K562 (cell line): ENCODE measurements around the gene TMEM120B.

Experiments
- CSDE1 ChIP-seq, 2 experiments: fragments of 450-650 bp; IDR thresholded peaks; 2 replicates each; pipeline ENCODE4 v1.6.1; 2016; ENCODE audit warnings: mild to moderate bottlenecking in 1 of 2
- ZFP1 ChIP-seq: fragments of 450-650 bp; formaldehyde crosslinking; IDR thresholded peaks from 2 replicates; pipeline ENCODE4 v1.4.0; 2020; ENCODE audit warnings: mild to moderate bottlenecking, mixed read lengths
- TF ChIP-seq, protein P1 (sequence below), 3 experiments: IDR thresholded peaks in 2 of 3; conservative IDR thresholded peaks in 1 of 3; 2 replicates each; pipeline ENCODE4 v1.5.1; 2011 to 2012; ENCODE audit warnings: low read length in 3 of 3, mild to moderate bottlenecking in 3 of 3, control low read depth in 2 of 3, improper control_type of control experiment in 1 of 3, inconsistent platforms in 1 of 3, low read depth in 1 of 3, mixed read lengths in 1 of 3, moderate library complexity in 1 of 3; ENCODE audit not compliant: insufficient read depth in 2 of 3

DNA sequence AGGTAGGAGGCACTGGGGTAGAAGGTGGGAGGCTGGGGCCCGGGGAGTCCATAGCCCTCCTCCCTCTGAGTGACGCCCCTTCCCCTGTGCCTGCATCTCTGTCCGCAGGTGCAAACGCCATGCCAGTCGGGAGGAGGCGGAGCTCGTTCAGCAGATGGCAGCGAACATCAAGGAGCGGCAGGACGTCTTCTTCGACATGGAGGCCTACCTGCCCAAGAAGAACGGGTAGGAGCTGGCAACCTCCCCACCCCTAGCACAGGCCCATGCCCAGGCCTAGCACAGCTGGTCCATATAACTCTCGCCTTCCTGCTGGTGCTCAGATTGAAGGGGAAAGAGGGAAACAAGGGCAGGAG lies 35.6 kb downstream of the TMEM120B start:
- TF ChIP-seq, protein P1, sequence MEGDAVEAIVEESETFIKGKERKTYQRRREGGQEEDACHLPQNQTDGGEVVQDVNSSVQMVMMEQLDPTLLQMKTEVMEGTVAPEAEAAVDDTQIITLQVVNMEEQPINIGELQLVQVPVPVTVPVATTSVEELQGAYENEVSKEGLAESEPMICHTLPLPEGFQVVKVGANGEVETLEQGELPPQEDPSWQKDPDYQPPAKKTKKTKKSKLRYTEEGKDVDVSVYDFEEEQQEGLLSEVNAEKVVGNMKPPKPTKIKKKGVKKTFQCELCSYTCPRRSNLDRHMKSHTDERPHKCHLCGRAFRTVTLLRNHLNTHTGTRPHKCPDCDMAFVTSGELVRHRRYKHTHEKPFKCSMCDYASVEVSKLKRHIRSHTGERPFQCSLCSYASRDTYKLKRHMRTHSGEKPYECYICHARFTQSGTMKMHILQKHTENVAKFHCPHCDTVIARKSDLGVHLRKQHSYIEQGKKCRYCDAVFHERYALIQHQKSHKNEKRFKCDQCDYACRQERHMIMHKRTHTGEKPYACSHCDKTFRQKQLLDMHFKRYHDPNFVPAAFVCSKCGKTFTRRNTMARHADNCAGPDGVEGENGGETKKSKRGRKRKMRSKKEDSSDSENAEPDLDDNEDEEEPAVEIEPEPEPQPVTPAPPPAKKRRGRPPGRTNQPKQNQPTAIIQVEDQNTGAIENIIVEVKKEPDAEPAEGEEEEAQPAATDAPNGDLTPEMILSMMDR (IDR thresholded peaks at IDR 0.05 in 2 of 3, conservative IDR thresholded peaks at IDR 0.05 in 1 of 3; ENCODE audit: insufficient read depth in 2 of 3, low read depth in 1 of 3, low read length in 3 of 3): no peak
- TF ChIP-seq CSDE1 (IDR thresholded peaks at IDR 0.05): no peak
- no peak for TF ChIP-seq ZFP1 (CRISPR knock-in tag)
